Gastrocnemius medialis (tissue), 4 donors: ENCODE measurements around the gene CDC25A. TPM values are rescaled to one million over a fixed set of nuclear protein-coding genes. Genes with fewer than 3 reads are reported as not detected.
A peak's percentile ranks its signal among the peaks of the same experiment; 100 is the strongest.

Source experiments
- ATAC-seq, 2 donors: fragments of 150-250 bp; one replicate each; pipeline ENCODE4 v1.9.1; 2016
- DNase-seq, 2 donors: peaks; one replicate each; pipeline ENCODE4 v3.0.0-alpha.2; 2019
- H3K27ac ChIP-seq, 4 donors: fragments of 200-600 bp; sonication (generic); 1 replicate in 1 of 4; 2 replicates in 3 of 4; pipeline ENCODE4 v1.5.1; 2016 to 2018; ENCODE audit warnings: mild to moderate bottlenecking in 2 of 4, moderate library complexity in 1 of 4
- H3K27me3 ChIP-seq, 3 donors: fragments of 200-600 bp; sonication (generic) in 2 of 3; 1 replicate in 1 of 3; 2 replicates in 2 of 3; pipeline versions ENCODE4 v1.5.1 to v1.6.0; 2016 to 2019; ENCODE audit warnings: mild to moderate bottlenecking in 1 of 3, moderate library complexity in 1 of 3
- H3K36me3 ChIP-seq, 2 donors: fragments of 200-600 bp; sonication (generic) in 1 of 2; one replicate each; pipeline ENCODE4 v1.5.1; 2017 to 2018
- H3K4me1 ChIP-seq, 2 donors: fragments of 200-600 bp; sonication (generic) in 1 of 2; one replicate each; pipeline ENCODE4 v1.5.1; 2016 to 2017; ENCODE audit warnings: mild to moderate bottlenecking in 2 of 2
- H3K4me3 ChIP-seq, 4 donors: fragments of 200-600 bp; sonication (generic) in 3 of 4; 1 replicate in 1 of 4; 2 replicates in 3 of 4; pipeline ENCODE4 v1.5.1; 2016 to 2019; ENCODE audit warnings: mild to moderate bottlenecking in 2 of 4
- H3K9me3 ChIP-seq, 3 donors: fragments of 200-600 bp; sonication (generic) in 2 of 3; 1 replicate in 1 of 3; 2 replicates in 2 of 3; pipeline ENCODE4 v1.5.1; 2016 to 2019
- POLR2A ChIP-seq, 2 donors: fragments of 450-650 bp; IDR thresholded peaks; one replicate each; pipeline ENCODE4 v1.6.1; 2017; ENCODE audit warnings: antibody characterized with exemption in 2 of 2, mild to moderate bottlenecking in 2 of 2, moderate library complexity in 2 of 2
- in situ Hi-C, 4 donors: fragments of 200-750 bp; cut with MboI; loops; one replicate each; pipeline versions ENCODE4 v1.15.0 to v1.8.0; 2017; ENCODE audit warnings: low sequenced_read_pairs in 4 of 4
- intact Hi-C: fragments of 100-400 bp; cut with DNase I; formaldehyde crosslinking; loops from one replicate; pipeline ENCODE4 v1.15.1; 2023; ENCODE audit warnings: low total_unique reads
- total RNA-seq, 4 donors: library from RNA; depleted of rRNA; stranded (reverse); fragments of >200 nt; gene quantifications; one replicate each; pipeline versions ENCODE4 v1.1.0 to v1.2.3, GENCODE V29; 2016
- TF ChIP-seq, protein P1 (sequence below), 5 experiments: fragments of 450-650 bp in 3 of 5; fragments of 200-600 bp in 2 of 5; sonication (generic) in 2 of 5; IDR thresholded peaks in 4 of 5; conservative IDR thresholded peaks in 1 of 5; 1 replicate in 4 of 5; 2 replicates in 1 of 5; pipeline ENCODE4 v1.5.1; 2016 to 2019; ENCODE audit warnings: antibody characterized with exemption in 5 of 5, mild to moderate bottlenecking in 3 of 5, moderate library complexity in 3 of 5

CDC25A gene
- total RNA-seq, 4 donors from 2014 or later = 0.73 to 2.3 TPM; not detected in 2

DNA sequence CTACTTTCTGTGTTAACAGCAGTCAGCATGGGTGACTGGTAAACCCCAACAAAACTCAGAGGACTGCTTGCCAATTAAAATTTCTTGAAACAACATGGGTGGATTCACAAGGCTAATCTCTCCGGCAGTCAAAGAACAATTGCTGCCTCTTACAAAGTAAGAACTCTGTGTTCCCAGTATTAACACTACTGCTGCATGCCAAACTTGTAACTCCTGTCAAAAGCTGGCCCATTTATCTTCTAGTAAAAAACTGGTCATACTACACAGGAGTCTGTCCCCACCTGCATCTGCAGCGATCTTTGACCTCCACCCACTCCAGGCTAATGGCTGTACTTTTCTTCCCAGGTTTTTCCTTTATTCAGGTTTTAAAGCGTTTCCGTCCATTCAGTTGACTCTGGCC, 44.0 kb upstream of the CDC25A start:
- peak overlapping the region in 2 of 4 donors; percentile 42 to 43 for H3K27ac ChIP-seq
- DNase-seq (no peak), ATAC-seq (peak; percentile 34 to 62)
- in situ Hi-C loops (no loop called here), intact Hi-C loops (loop anchor here (5.0 kb wide), 1 partner anchor 205 kb away; no protein-coding TSS in a partner anchor)
- H3K27me3 ChIP-seq = no peaks in the 10 kb centered on the region
- no peaks in the 10 kb centered on the region for H3K36me3 ChIP-seq
- no peak overlapping the region for H3K4me3 ChIP-seq
- no peaks in the 10 kb centered on the region for H3K9me3 ChIP-seq
- TF ChIP-seq, protein P1, sequence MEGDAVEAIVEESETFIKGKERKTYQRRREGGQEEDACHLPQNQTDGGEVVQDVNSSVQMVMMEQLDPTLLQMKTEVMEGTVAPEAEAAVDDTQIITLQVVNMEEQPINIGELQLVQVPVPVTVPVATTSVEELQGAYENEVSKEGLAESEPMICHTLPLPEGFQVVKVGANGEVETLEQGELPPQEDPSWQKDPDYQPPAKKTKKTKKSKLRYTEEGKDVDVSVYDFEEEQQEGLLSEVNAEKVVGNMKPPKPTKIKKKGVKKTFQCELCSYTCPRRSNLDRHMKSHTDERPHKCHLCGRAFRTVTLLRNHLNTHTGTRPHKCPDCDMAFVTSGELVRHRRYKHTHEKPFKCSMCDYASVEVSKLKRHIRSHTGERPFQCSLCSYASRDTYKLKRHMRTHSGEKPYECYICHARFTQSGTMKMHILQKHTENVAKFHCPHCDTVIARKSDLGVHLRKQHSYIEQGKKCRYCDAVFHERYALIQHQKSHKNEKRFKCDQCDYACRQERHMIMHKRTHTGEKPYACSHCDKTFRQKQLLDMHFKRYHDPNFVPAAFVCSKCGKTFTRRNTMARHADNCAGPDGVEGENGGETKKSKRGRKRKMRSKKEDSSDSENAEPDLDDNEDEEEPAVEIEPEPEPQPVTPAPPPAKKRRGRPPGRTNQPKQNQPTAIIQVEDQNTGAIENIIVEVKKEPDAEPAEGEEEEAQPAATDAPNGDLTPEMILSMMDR (IDR thresholded peaks at IDR 0.05 in 4 of 5, conservative IDR thresholded peaks at IDR 0.05 in 1 of 5) = no peak
- TF ChIP-seq POLR2A (IDR thresholded peaks at IDR 0.05) = no peak
- peaks cover 4 to 16% of the 10 kb centered on the region in 2 donors for H3K4me1 ChIP-seq

DNA sequence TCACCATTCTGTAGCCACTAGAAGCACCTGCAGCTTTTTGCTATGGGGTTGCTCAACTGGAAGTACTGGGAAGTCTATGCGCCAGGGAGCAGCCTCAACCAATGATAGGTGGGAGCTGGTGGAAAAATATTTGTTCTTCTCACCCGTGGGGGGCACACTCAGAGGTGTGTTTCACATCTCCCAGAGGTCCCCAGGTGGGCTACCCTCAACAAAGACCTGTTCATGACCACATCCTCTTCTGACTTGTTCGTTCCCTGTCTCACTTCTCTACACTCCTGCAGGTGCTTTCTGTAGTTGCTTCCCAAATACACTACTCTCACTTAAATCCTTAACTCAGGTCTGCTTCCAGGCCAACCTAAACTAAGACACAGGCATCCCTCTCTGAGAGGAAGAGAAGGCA, 38.7 kb upstream of the CDC25A start:
- Histone ChIP-seq H3K4me1 (no peaks in the 10 kb centered on the region), H3K27ac (no peak overlapping the region), H3K36me3 (no peaks in the 10 kb centered on the region), H3K9me3 (no peaks in the 10 kb centered on the region), H3K27me3 (no peaks in the 10 kb centered on the region), H3K4me3 (no peak overlapping the region)
- TF ChIP-seq, protein P1 (IDR thresholded peaks at IDR 0.05 in 4 of 5, conservative IDR thresholded peaks at IDR 0.05 in 1 of 5) = no peak
- no peak for TF ChIP-seq POLR2A (IDR thresholded peaks at IDR 0.05)
- in situ Hi-C loops = no loop called here
- DNase-seq (no peak), ATAC-seq (no peak)
- intact Hi-C loops = no loop called here

DNA sequence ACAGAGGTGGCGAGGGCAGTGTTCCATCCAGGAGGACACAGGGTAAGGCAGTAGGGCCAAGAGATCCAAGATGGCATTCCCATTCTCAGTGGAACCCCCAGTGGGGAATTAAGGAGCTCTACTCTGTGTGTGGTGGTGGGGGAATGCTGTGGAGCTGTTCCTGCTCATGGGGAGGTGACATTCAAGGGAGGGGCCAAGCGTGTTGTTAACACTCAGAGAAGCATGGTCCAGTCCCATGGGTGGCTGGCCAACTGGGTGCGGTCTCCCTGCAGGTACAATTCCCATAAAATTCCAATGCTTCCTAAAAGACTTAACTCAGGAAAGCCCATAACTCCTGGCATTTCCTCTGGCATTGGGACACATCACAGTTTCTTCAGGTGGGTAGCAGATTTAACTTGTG, 37.4 kb upstream of the CDC25A start:
- Histone ChIP-seq H3K4me1 (no peaks in the 10 kb centered on the region), H3K27me3 (no peaks in the 10 kb centered on the region), H3K27ac (no peak overlapping the region), H3K36me3 (no peaks in the 10 kb centered on the region), H3K9me3 (no peaks in the 10 kb centered on the region), H3K4me3 (no peak overlapping the region)
- intact Hi-C loops = no loop called here
- in situ Hi-C loops = no loop called here
- TF ChIP-seq, protein P1 (IDR thresholded peaks at IDR 0.05 in 4 of 5, conservative IDR thresholded peaks at IDR 0.05 in 1 of 5) = no peak
- TF ChIP-seq POLR2A (IDR thresholded peaks at IDR 0.05) = no peak
- ATAC-seq = no peak
- no peak for DNase-seq

DNA sequence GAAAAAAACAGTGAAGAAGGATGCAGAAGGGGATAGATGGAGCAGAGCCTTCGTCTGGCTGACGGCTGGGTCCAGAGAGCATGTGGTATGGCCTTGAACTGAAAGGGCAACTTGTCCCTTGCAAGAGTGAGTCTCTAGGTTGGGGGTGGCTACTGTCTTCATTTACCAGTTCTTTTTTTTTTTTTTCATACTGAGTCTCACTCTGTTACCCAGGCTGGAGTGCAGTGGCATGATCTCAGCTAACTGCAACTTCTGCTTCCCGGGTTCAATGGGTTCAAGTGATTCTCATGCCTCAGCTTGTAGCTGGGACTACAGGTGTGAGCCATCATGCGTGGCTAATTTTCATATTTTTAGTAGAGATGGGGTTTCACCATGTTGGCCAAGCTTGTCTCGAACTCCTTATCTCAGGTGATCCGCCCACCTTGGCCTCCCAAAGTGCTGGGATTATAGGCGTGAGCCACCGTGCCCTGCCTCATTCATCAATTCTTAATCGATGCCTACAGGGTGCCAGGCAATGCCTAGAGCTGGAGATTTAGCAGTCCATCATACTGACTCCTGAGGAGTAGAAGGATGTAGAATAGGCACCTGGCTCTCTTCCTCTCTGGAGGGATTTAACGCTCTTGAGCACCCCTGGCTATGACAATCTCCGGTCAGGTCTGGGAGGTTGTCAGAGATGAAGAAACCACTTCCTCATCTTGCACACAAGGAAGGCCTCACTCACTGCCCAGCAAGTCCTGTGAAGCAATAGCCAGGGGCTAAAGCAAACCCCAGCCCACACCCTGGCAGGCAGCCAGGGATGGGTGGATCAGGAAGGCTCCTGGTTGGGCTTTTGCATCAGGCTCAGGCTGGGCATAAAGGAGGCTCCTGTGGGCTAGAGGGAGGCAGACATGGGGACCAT, 34.6 kb upstream of the CDC25A start, which contains the start of gene CAMP:
Gene CAMP (plus strand): TSS at position 880 of the 898 bp plus-strand sequence. CDS start 17 bp downstream, at position 897.
- Histone ChIP-seq H3K4me1 (no peaks in the 10 kb centered on the region), H3K27me3 (no peaks in the 10 kb centered on the region), H3K9me3 (no peaks in the 10 kb centered on the region), H3K27ac (no peak within 1 kb of the TSS), H3K4me3 (no peak within 1 kb of the TSS), H3K36me3 (no peaks in the 10 kb centered on the region)
- no peak for TF ChIP-seq POLR2A (IDR thresholded peaks at IDR 0.05)
- TF ChIP-seq, protein P1 (IDR thresholded peaks at IDR 0.05 in 4 of 5, conservative IDR thresholded peaks at IDR 0.05 in 1 of 5) = no peak
- ATAC-seq (peak in 1 of 2 donors; percentile 18), DNase-seq (peak in 1 of 2 donors; percentile 61)
- intact Hi-C loops (no loop called here), in situ Hi-C loops (no loop called here)
